Adipose tissue (tissue), 3 donors: ENCODE data around the gene ZNF576. TPM values are rescaled to one million over a fixed set of nuclear protein-coding genes. Genes with fewer than 3 reads are reported as not detected.
"Not testable (repeated sequence)": the region's sequence is repeated elsewhere in the genome, so short reads cannot be mapped to it uniquely, and the experiment has no call there.

Source experiments
- H3K27ac ChIP-seq: one replicate; pipeline ENCODE4 v1.5.1; 2013; ENCODE audit warnings: low read depth, low read length
- WGBS, 3 donors: extraction: QIAGEN DNeasy Blood & Tissue Kit; methylation state at CpG; one replicate each; pipeline ENCODE4 v1.1.7; 2013; 5-methylcytosine and 5-hydroxymethylcytosine counted together
- polyA plus RNA-seq, 3 donors: library from polyadenylated mRNA; stranded (reverse); fragments of 200-250 nt; gene quantifications; one replicate each; pipeline ENCODE4 v1.2.3, GENCODE V29; 2013
- donor health status: healthy with polysubstance abuse.
- donor health status: Bipolar disorder and iron deficiency.
- donor health status: healthy.

ZNF576 gene
- polyA plus RNA-seq, 3 donors, result 10.4 to 15.4 (median 12.3) TPM

DNA sequence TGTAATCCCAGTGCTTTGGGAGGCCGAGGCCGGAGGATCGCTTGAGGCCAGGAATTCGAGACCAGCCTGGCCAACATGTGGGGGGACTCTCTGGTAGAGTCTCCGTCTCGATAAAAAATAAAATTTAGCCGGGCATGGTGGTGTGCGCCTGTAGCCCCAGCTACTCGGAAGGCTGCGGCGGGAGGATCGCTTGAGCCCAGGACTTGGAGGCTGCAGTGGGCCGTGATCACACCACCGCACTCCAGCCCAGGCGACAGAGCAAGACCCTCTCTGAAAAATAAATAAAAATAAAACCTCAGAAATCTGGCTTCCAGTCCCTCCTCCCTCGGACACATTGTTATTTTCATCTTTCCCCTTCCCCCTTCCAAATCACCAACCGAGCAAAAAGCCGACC lies 793 bp upstream of the ZNF576 start:
- no peak overlapping the region for H3K27ac ChIP-seq
- 1 to 4% (median 1%) methylated on average over 18 of the region's 18 CpGs for WGBS, 3 donors

DNA sequence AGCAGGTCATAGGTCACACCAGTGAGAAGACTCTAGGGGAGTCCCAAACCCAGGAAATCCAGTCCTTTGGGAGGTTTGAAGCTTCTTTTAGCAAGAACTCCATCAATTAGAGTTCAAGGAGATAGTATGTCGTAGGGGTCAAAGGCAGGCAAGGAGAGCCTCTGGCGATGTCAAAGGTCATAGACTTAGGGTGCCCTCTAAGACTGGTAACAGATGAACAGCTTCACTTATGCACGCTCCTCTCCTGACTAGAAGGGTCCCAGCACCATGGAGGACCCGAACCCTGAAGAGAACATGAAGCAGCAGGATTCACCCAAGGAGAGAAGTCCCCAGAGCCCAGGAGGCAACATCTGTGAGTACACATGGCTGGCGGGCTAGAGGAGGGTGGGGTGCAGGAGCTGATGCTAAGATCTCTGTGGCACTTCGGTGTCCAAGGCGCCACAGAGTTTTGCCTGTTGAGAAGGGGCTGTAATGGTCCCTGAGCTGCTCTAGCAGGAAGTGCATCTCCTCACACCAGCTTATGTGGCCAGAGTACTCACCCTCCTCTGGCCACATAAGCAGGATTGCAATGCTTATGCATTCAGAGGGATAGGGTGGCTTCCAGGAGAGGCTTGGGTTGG lies 557 bp downstream of the ZNF576 start:
- WGBS, 3 donors, result 22 to 23% (median 22%) methylated on average over 7 of the region's 7 CpGs
- H3K27ac ChIP-seq, result peak overlapping the region; percentile 85

DNA sequence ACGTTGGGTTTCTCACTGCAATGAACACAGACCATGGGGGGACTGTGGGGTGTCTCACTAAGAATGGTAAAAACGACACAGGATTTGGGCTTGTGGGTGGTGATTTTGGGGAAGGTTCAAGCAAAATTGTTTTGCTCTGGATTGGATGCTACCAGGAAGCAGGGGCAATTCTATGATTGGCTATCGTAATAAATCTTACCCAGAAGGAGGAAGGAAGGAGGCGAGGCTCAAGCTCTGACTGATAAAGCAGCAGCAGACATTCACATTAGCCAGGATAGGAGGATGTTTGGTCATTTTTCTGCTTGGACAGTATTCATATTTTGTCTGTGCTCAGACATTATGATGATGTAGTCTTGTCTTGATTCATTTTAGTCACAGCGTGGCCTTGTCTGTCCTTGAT lies 1.5 kb downstream of the ZNF576 start:
- no peak overlapping the region for H3K27ac ChIP-seq
- 33 to 47% (median 38%) methylated on average over 5 of the region's 5 CpGs for WGBS, 3 donors

DNA sequence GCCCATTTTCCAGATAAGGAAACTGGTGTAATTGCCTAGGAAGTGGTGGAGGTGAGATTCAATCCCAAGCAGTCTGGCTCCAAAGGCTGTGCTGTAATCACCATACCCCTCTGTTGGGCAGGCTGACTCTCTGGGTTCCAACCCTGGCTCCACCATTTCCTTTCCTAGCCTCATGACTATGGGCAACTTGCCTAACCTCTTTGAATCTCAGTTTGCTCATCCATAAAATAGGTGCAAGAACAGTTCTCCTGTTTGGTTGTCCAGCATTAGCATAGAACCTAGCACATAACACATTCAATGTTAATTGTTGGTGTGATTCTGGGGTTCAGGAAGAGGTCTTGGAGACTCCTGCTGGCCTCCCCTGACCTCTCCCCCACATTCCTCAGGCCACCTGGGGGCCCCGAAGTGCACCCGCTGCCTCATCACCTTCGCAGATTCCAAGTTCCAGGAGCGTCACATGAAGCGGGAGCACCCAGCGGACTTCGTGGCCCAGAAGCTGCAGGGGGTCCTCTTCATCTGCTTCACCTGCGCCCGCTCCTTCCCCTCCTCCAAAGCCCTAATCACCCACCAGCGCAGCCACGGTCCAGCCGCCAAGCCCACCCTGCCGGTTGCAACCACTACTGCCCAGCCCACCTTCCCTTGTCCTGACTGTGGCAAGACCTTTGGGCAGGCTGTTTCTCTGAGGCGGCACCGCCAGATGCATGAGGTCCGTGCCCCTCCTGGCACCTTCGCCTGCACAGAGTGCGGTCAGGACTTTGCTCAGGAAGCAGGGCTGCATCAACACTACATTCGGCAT lies 2.2 kb downstream of the ZNF576 start:
- no peak overlapping the region for H3K27ac ChIP-seq
- WGBS, 3 donors, result 91 to 95% (median 91%) methylated on average over 16 to 19 of the region's 19 CpGs

DNA sequence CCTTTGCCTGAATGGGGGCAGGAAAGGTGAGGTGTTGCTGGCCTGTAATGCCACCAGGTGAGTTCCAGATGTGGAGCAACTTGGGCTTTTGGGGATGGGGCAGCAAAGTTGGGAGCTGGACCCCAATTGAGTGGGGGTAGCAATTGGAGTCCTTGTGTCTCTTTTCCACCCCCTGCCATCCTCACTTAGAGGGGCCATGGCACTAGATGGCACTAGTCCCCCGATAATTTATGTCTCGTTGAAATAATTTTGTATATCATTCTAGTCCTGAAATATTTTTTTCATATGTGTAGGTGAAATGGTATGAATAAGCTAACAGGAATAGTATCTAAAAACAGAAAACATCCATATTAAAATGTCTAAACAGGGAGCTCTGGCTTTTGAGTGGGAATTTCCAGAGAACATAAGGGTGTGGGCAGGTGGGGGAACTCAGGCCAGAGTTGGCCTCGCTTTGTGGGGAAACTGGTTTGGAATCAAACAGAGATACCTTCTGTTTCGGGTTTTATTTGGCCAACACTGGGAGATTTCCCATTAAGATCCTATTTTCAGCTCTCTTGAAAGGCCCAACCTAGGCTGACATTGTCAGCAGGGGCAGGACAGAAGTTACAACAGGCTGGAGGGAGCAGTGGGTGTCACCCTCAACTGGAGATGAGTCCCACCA lies 3.4 kb downstream of the ZNF576 start:
- no peak overlapping the region for H3K27ac ChIP-seq

DNA sequence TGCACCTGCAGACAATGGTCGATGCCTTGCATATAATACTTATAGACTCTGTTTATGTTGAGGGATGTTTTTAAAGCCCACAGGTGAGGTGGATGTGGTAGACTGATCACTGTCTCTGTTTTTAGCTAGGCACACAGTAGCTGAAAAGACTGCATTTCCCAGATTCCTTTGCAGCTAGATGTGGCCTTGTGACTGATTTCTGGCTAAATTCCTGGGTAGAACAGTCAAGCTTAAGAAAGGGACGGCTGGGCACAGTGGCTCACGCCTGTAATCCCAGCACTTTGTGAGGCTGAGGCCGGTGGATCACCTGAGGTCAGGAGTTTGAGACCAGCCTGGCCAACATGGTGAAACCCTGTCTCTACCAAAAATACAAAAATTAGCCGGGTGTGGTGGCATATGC lies 3.9 kb downstream of the ZNF576 start:
- H3K27ac ChIP-seq, result not testable (repeated sequence)
- 64 to 85% (median 85%) methylated on average over 5 of the region's 5 CpGs for WGBS, 3 donors

More for the DNA sequence above, 3.4 kb downstream of the ZNF576 start:
- 76 to 91% (median 88%) methylated on average over 4 of the region's 4 CpGs for WGBS, 3 donors

DNA sequence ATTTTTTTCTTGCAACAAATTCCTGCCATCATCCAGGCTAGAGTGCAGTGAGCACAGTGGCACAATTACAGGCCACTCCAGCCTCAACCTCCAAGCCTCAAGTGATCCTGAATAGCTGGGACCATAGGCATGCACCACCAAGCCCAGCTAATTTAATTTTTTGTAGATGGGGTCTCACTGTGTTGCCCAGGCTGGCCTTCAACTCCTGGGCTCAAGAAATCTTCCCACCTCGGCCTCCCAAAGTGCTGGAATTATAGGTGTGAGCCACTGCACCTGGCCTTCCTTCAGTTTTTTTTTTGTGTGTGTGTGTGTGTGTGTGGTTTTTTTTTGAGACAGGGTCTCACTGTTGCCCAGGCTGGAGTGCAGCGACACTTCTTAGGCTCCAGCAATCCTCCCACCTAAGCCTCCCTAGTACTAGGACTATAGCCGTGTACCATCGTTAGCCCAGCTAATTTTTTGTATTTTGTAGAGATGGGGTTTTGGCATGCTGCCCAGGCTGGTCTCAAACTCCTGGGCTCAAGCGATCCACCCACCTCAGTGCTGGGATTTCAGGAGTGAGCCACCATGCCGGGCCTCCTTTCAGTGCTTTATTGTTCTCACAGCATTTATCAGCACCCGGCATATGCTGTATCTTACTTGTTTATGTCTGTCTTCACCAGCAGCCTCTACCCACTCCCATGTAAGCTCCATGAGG lies 9.6 kb downstream of the ZNF576 start:
- WGBS, 3 donors, result 51 to 90% (median 84%) methylated on average over 7 of the region's 7 CpGs
- no peak overlapping the region for H3K27ac ChIP-seq

DNA sequence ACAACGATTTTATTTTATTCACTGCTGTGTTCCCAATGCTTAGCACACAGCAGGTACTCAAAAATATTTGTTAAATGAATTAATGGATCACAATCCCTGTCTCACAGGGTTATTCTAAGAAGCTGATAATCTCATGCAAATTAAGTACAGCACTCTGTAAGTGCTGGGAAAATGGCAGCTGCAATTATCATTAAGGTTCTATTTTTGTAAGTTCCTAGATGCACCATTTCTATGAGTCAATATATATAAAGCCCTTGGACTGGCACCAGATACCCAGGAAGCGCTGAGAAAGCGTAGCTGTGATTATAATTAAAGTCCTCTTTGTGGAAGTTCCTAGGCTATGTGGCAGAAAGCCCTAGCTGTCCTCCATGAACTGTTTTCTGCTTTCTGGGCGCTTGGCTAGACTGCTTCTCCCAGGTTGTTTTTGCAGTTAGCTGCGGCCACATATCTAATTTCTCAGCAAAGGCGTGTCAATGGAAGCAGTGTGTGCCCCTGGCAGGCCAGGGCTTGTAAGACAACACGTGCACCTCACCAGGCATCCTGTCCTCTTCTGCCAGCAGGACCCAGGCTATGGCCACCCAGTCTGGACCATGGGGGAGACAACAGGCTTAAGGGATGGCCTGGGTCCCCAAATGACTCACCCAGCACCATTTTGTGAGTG lies 10.3 kb downstream of the ZNF576 start:
- WGBS, 3 donors, result 52 to 90% (median 89%) methylated on average over 7 of the region's 7 CpGs
- H3K27ac ChIP-seq, result no peak overlapping the region

DNA sequence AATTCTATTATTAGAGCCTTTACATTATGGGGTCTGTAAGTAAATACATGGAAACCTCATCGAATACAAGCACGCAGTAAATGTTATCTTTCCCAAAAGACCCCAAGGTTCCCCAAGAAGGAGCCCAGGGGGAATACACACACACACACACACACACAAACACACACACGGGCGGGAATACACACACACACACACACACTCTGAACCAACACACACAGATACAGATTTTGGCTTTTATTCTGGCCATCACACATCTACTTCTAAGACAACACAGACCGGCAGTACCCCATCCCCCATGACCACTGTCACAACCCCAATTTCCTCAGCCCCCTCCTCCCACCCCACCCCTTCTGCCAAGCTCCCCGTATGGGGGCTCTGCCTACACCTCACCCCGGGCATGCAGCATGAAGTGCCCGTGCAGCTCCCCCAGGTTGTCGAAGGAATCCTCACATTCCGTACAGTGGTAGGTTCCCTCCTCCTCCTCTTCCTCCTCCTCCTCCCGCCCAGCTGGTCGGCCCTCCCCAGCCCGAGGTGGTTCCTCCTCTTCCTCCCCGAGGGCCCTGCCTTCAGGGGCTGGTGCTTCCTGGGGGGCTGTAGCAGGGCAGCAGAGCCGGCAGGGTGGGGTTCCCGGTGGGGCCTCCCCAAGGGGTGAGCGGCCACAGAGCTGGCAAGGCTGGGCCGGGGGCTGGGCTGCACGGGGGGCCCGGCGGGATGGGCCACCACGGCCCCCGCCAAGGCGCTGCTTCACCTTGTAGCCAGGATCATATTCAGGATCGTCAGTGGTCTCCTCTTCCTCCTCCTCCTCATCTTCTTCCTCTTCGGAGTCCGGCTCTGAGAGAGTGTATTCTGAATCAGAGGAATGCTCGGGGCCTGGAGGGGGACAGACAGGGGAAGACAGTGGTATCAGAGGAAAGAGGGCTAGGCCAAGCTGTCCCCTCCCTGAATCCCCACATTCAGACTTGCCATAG lies 11.1 kb downstream of the ZNF576 start:
- WGBS, 3 donors, result 60 to 85% (median 61%) methylated on average over 23 to 28 of the region's 28 CpGs
- H3K27ac ChIP-seq, result no peak overlapping the region

DNA sequence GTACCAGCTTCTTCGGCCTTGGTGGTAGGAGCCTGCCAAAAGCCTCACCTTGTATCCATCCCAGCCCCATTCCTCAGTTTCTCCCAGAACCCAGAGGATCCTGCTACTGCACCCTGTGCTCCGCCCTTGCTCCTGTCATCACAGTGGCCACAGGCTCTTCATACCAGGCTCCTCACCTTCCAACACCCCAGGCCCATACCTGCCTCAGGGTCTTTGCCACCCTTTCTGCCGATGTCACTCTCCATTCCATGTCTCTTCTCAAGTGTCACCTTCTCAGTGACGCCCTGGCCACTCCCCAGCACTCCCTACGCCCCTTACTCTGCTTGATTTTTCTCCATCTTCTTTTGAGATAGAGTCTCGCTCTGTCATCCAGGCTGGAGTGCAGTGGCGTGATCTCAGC lies 13.5 kb downstream of the ZNF576 start:
- no peak overlapping the region for H3K27ac ChIP-seq
- 87 to 92% (median 91%) methylated on average over 7 of the region's 7 CpGs for WGBS, 3 donors

DNA sequence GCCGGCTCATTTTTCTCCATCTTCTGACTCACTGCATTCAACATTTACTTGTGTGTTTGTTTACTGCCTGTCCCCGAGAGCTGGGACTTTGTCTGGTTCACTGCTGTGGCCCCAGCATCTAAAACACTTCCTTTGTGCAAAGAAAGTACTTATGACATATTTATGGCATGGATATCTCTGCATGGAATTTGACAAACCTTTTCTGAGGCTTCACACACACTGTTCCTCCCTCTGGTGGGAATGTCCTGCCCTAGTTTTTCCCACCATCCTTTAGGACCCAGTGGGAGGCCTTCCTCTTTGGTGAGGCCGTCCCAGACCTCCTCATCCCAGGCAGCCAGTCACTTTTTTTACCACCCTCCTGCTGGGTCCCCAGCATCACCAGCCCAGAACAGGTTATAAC lies 14.1 kb downstream of the ZNF576 start:
- no peak overlapping the region for H3K27ac ChIP-seq
- WGBS, 3 donors, result 75 to 81% (median 76%) methylated on average over 3 of the region's 3 CpGs

DNA sequence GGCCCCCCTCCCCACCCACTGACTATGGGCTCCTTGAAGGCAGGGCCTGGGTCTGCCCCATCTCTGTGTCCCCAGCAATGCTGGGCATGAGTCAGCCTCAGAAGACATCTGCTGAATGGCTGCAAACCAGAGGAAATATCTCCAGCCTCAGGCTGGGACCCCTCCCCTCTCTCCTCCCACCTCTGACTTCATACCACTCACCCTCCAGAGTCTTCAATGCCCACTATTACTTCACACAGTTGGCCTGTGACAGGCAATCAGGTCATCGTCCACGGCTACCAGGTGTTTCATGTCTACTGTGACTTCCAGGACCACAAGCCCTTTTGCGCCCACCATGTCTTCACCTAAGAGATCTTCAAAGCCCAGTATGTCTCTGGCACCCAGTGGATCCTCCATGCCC lies 15.4 kb downstream of the ZNF576 start, which contains the start of gene SRRM5:
TSS of gene SRRM5 (plus strand) at position 301 of the 400 bp plus-strand sequence. CDS start at position 335, 34 bp downstream.
- H3K27ac ChIP-seq, result no peak within 1 kb of the TSS
- WGBS, 3 donors, result 85 to 92% (median 88%) methylated on average over 3 of the region's 3 CpGs

DNA sequence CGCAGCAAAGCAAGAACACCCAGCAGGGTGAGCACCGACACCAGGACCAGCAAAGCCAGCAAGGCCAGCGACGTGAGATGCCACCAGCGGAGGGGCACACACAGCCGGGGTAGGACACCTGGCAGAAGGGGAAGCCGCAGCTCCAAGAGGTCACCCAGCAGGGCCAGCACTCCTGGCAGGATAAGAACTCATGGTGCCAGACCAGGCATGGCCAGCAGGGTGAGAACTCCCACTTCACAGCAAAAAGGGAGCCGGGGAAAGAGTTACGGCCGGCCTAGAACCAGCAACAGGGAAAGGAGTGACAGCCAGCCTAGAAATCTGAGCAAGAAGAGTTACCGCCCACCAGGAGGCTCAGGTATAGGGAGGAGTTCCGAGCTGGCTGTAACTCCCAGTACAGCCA lies 16.0 kb downstream of the ZNF576 start:
- 95 to 98% (median 97%) methylated on average over 12 of the region's 12 CpGs for WGBS, 3 donors
- no peak overlapping the region for H3K27ac ChIP-seq

DNA sequence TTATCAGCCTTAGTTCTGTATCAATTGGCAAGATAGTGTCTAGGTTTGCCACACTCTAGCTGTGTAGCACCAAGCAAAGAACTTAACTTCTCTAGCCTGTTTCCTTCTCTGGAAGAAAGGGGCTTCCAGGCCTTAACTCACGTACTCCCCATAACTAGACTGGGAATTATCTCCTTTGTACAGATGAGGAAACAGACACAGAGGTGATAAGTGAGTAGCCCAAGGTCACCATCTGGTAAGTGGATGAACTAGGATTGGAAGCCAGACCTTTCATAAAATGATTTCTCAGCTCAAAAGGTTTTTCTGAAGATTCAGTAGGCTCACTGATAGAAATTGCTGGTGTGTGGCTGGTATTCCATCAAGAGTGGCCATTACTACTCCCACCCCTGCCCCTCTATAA lies 19.9 kb downstream of the ZNF576 start:
- WGBS, 3 donors, result 27 to 78% (median 71%) methylated on average over 1 of the region's 1 CpG
- H3K27ac ChIP-seq, result no peak overlapping the region

DNA sequence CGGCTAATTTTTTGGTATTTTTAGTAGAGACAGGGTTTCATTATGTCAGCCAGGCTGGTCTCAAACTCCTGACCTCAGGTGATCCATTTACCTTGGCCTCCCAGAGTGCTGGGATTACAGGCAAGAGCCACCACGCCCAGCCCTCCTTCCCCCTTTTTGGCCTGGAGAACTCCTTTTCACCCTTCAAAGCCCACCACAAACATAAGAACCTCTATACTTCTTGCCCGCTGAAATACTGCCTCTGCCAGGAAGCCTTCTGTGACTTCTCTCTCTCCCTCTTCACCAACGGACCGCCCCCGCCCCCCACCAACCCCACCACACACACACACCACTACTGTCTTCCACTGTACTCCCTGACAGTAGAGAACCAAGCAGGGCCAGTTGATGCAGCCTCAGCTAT lies 20.6 kb downstream of the ZNF576 start:
- no peak overlapping the region for H3K27ac ChIP-seq
- WGBS, 3 donors, result 88 to 91% (median 90%) methylated on average over 6 of the region's 6 CpGs

DNA sequence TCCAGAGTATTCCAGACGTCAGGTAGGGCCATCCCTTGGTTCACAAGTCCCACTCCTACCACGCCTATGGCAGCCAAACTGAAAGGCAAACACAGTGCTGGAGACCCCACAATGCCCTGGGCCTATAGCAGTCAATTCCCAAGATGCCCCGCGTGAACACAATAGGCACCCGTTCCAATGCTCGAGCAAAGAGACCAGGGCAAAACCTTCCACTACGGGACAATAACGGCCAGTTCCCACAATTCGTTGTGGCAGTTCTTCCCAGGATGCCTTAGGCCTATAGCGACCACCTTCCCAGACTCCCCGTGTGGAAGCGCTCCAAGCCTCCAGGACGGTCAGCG lies 22.5 kb downstream of the ZNF576 start:
- H3K27ac ChIP-seq, result no peak overlapping the region
- 0 to 1% (median 1%) methylated on average over 14 of the region's 14 CpGs for WGBS, 3 donors

DNA sequence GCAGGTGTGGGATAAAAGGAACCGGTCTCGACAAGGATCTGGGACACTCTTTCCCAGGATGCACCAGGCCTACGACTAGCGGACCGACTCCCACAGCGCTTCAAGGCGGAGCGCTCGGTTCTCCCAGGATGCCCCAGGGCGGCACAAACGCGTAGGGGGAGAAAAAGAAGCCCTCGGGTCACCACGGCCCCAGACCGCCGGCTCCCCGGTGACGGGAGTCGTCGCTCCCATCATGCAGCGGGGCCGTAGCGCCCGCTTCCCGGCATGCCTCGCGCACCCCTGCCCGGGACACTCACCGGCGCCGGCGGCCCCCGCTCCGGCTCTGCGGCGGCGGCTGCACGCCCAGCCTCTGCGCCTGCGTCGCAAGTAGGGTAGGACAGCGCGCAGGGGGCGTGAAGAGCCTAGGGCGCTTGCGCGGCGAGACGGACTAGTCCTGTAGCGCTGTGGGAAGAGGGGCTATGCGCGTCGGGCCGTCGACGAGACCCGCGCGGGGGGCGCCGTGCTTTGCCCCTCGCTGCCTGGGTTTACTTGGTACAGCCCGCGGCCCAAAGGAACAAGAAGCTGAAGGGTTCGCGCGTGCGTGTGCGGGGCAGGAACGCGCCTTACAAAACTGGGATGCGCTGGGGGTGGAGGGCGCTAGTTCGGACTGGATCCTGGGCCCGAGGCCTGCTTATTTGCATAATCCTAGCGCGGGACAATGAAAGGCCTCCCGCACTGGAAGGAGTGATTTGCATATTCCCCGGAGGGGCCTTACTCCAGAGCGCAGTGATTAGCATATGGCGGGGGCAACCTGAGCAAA lies 23.1 kb downstream of the ZNF576 start, which contains the start of gene ZNF428:
TSS of gene ZNF428 (minus strand) at position 368 of the 799 bp plus-strand sequence. CDS start 5,325 bp downstream, outside the sequence.
- WGBS, 3 donors, result 0 to 1% (median 0%) methylated on average over 76 to 81 of the region's 81 CpGs
- no peak within 1 kb of the TSS for H3K27ac ChIP-seq
